ENCODE results near the gene USP17L27. TPM values are rescaled to one million over a fixed set of nuclear protein-coding genes. Genes with fewer than 3 reads are reported as not detected.
"Not testable (repeated sequence)": the region's sequence is repeated elsewhere in the genome, so short reads cannot be mapped to it uniquely, and the experiment has no call there.

USP17L27 gene
- total and polyA plus RNA-seq, 2 of the 13 experiments (the other 11 are each of a cell fraction or from before 2014, with no cell fraction given) = not detected

DNA sequence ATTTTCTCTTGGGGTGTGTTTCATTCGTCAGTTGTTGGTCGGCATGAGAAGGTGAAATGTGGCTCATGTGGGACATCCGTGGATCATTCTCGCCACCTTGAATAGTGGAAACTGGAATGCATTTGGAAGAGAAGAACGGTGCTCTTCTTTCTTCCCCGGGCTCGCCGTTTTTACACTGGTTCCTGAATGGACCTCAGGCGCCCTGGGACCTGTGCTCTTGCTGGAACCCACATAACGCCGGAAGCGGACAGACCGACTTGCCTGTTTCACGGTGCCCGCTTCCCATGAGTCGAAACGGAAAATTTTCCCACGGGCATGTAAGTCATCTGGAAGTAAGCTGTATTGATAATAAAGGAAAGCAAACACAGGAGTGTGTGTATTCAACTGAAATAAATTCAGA lies 6.9 kb downstream of the USP17L27 start:
- DNase-seq (ENCODE audit: low spot score); POLR2A ChIA-PET: not testable (repeated sequence)

DNA sequence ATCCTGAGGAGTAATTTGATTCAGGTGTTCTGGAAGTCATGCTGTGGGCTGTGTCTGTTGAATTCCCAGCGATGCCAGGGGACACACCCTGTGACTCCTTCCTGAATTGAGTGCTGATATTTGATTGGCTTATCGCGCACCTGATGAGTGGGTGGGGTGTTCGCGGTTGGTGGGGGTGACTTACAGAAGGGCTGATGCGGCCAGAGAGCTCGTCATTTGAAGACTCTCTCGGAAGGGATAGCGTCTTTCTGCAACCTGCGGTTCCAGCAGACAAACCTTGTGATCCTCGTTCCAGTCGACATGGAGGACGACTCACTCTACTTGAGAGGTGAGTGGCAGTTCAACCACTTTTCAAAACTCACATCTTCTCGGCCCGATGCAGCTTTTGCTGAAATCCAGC lies 9.4 kb downstream of the USP17L27 start, which contains the start of gene USP17L29:
TSS of gene USP17L29 (plus strand) at position 301 of the 400 bp plus-strand sequence. CDS start at position 301, 0 bp downstream.
- H3K9ac ChIP-seq (ENCODE audit: insufficient read depth, low read depth, low read length); H3K79me2 ChIP-seq (ENCODE audit: insufficient read depth, low read length); H3K4me2 ChIP-seq (ENCODE audit: low read depth, low read length); FAIRE-seq; in situ Hi-C loops (cut with HindIII; ENCODE audit: extremely low pct_ligation_motif_present, low pct_unique_long_range_greater_than_20kb); BruUV-seq (replicated peaks); H2AFZ ChIP-seq (ENCODE audit: low read length); H3K4me1 ChIP-seq (ENCODE audit: insufficient read depth, low read length); intact Hi-C loops (cut with micrococcal nuclease; ENCODE audit: unreplicated experiment); DNase-seq (ENCODE audit: low spot score); ATAC-seq; POLR2A ChIA-PET; H3K4me3 ChIP-seq (replicated peaks in 1 of 3; ENCODE audit: insufficient read depth in 1 of 3, low read depth in 2 of 3, low read length in 3 of 3); H3K27ac ChIP-seq (ENCODE audit: extremely low read length, insufficient read depth, low read length); H3K27me3 ChIP-seq (ENCODE audit: control insufficient read depth in 1 of 2, insufficient read depth in 2 of 2, low read length in 2 of 2); H4K20me1 ChIP-seq (ENCODE audit: insufficient read depth, low read length); H3K9me3 ChIP-seq (ENCODE audit: low read length); H3K36me3 ChIP-seq (replicated peaks in 1 of 2; ENCODE audit: control insufficient read depth in 1 of 2, insufficient read depth in 2 of 2, low read length in 2 of 2); CTCF ChIA-PET (ENCODE audit: low intra/inter-chr PET ratio, low total read pairs): not testable (repeated sequence)
- WGBS (ENCODE audit: low lambda C conversion rate) = no CpG with 5 or more reads among the region's 15 CpGs

More for the DNA sequence above, 6.9 kb downstream of the USP17L27 start:
- 47% methylated on average over 16 of the region's 18 CpGs for WGBS (ENCODE audit: low lambda C conversion rate)
- H2AFZ ChIP-seq (ENCODE audit: low read length); H3K9me3 ChIP-seq (ENCODE audit: low read length); H3K4me1 ChIP-seq (ENCODE audit: insufficient read depth, low read length); FAIRE-seq; H3K36me3 ChIP-seq (replicated peaks in 1 of 2; ENCODE audit: control insufficient read depth in 1 of 2, insufficient read depth in 2 of 2, low read length in 2 of 2); H3K4me2 ChIP-seq (ENCODE audit: low read depth, low read length); intact Hi-C loops (cut with micrococcal nuclease; ENCODE audit: unreplicated experiment); H4K20me1 ChIP-seq (ENCODE audit: insufficient read depth, low read length); H3K27me3 ChIP-seq (ENCODE audit: control insufficient read depth in 1 of 2, insufficient read depth in 2 of 2, low read length in 2 of 2); CTCF ChIA-PET (ENCODE audit: low intra/inter-chr PET ratio, low total read pairs); BruUV-seq (replicated peaks); in situ Hi-C loops (cut with HindIII; ENCODE audit: extremely low pct_ligation_motif_present, low pct_unique_long_range_greater_than_20kb); H3K27ac ChIP-seq (ENCODE audit: extremely low read length, insufficient read depth, low read length); ATAC-seq; H3K9ac ChIP-seq (ENCODE audit: insufficient read depth, low read depth, low read length); H3K4me3 ChIP-seq (replicated peaks in 1 of 3; ENCODE audit: insufficient read depth in 1 of 3, low read depth in 2 of 3, low read length in 3 of 3); H3K79me2 ChIP-seq (ENCODE audit: insufficient read depth, low read length): not testable (repeated sequence)
- TF ChIP-seq ZNF768 (CRISPR knock-in tag; IDR thresholded peaks at IDR 0.05) = peak; percentile 33; the same call in 1 of the 2 replicates
- TF ChIP-seq NR3C1 (CRISPR knock-in tag; IDR thresholded peaks at IDR 0.05) = 0 out of 2 replicates have a peak, but pooled peaks have one; percentile 76
- 0 out of 2 replicates have a peak, but pooled peaks have one; percentile 28 for TF ChIP-seq RXRA (CRISPR knock-in tag; IDR thresholded peaks at IDR 0.05)

DNA sequence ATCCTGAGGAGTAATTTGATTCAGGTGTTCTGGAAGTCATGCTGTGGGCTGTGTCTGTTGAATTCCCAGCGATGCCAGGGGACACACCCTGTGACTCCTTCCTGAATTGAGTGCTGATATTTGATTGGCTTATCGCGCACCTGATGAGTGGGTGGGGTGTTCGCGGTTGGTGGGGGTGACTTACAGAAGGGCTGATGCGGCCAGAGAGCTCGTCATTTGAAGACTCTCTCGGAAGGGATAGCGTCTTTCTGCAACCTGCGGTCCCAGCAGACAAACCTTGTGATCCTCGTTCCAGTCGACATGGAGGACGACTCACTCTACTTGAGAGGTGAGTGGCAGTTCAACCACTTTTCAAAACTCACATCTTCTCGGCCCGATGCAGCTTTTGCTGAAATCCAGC lies 18.9 kb downstream of the USP17L27 start, which contains the start of gene USP17L30:
TSS of gene USP17L30 (plus strand) at position 301 of the 400 bp plus-strand sequence. CDS start at position 301, 0 bp downstream.
- BruUV-seq (replicated peaks); H3K27ac ChIP-seq (ENCODE audit: extremely low read length, insufficient read depth, low read length); H2AFZ ChIP-seq (ENCODE audit: low read length); H3K9me3 ChIP-seq (ENCODE audit: low read length); H3K36me3 ChIP-seq (replicated peaks in 1 of 2; ENCODE audit: control insufficient read depth in 1 of 2, insufficient read depth in 2 of 2, low read length in 2 of 2); H3K79me2 ChIP-seq (ENCODE audit: insufficient read depth, low read length); DNase-seq (ENCODE audit: low spot score); H3K4me1 ChIP-seq (ENCODE audit: insufficient read depth, low read length); H4K20me1 ChIP-seq (ENCODE audit: insufficient read depth, low read length); FAIRE-seq; H3K9ac ChIP-seq (ENCODE audit: insufficient read depth, low read depth, low read length); POLR2A ChIA-PET; H3K4me2 ChIP-seq (ENCODE audit: low read depth, low read length); in situ Hi-C loops (cut with HindIII; ENCODE audit: extremely low pct_ligation_motif_present, low pct_unique_long_range_greater_than_20kb); ATAC-seq; H3K4me3 ChIP-seq (replicated peaks in 1 of 3; ENCODE audit: insufficient read depth in 1 of 3, low read depth in 2 of 3, low read length in 3 of 3); CTCF ChIA-PET (ENCODE audit: low intra/inter-chr PET ratio, low total read pairs); H3K27me3 ChIP-seq (ENCODE audit: control insufficient read depth in 1 of 2, insufficient read depth in 2 of 2, low read length in 2 of 2); intact Hi-C loops (cut with micrococcal nuclease; ENCODE audit: unreplicated experiment): not testable (repeated sequence)
- no CpG with 5 or more reads among the region's 15 CpGs for WGBS (ENCODE audit: low lambda C conversion rate)

DNA sequence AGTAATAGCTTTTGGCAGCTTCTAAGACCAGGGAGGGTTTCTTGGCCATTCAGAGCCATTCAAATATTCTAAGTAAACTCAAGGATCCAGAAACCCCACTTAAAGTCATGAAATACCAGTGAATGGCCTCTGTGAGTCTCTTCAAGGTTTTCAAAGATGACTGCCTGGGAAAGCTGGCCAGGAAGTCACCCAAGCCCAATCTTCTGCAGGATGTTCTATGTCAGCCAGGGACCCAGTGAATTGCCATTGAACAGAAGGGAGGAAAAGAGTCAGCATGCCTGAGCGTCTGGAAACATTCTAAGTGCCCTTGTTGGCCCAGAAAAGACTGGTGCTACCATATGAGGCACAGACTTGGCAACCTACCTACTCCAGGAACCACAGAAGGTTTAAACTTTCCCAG lies 35.9 kb downstream of the USP17L27 start:
- H3K4me2 ChIP-seq (ENCODE audit: low read depth, low read length); in situ Hi-C loops (cut with HindIII; ENCODE audit: extremely low pct_ligation_motif_present, low pct_unique_long_range_greater_than_20kb); H3K9ac ChIP-seq (ENCODE audit: insufficient read depth, low read depth, low read length); H3K9me3 ChIP-seq (ENCODE audit: low read length); H4K20me1 ChIP-seq (ENCODE audit: insufficient read depth, low read length); ATAC-seq; intact Hi-C loops (cut with micrococcal nuclease; ENCODE audit: unreplicated experiment); POLR2A ChIA-PET; H2AFZ ChIP-seq (ENCODE audit: low read length); BruUV-seq (replicated peaks); DNase-seq (ENCODE audit: low spot score); FAIRE-seq; H3K36me3 ChIP-seq (replicated peaks in 1 of 2; ENCODE audit: control insufficient read depth in 1 of 2, insufficient read depth in 2 of 2, low read length in 2 of 2); H3K79me2 ChIP-seq (ENCODE audit: insufficient read depth, low read length); H3K4me3 ChIP-seq (replicated peaks in 1 of 3; ENCODE audit: insufficient read depth in 1 of 3, low read depth in 2 of 3, low read length in 3 of 3); H3K27me3 ChIP-seq (ENCODE audit: control insufficient read depth in 1 of 2, insufficient read depth in 2 of 2, low read length in 2 of 2); H3K27ac ChIP-seq (ENCODE audit: extremely low read length, insufficient read depth, low read length); H3K4me1 ChIP-seq (ENCODE audit: insufficient read depth, low read length); CTCF ChIA-PET (ENCODE audit: low intra/inter-chr PET ratio, low total read pairs): not testable (repeated sequence)
- 11% methylated on average over 1 of the region's 1 CpG for WGBS (ENCODE audit: low lambda C conversion rate)

All from HepG2 (cell line).